ENCODE data around the gene PIF1.

The PIF1 gene, protein sequence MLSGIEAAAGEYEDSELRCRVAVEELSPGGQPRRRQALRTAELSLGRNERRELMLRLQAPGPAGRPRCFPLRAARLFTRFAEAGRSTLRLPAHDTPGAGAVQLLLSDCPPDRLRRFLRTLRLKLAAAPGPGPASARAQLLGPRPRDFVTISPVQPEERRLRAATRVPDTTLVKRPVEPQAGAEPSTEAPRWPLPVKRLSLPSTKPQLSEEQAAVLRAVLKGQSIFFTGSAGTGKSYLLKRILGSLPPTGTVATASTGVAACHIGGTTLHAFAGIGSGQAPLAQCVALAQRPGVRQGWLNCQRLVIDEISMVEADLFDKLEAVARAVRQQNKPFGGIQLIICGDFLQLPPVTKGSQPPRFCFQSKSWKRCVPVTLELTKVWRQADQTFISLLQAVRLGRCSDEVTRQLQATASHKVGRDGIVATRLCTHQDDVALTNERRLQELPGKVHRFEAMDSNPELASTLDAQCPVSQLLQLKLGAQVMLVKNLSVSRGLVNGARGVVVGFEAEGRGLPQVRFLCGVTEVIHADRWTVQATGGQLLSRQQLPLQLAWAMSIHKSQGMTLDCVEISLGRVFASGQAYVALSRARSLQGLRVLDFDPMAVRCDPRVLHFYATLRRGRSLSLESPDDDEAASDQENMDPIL

DNA sequence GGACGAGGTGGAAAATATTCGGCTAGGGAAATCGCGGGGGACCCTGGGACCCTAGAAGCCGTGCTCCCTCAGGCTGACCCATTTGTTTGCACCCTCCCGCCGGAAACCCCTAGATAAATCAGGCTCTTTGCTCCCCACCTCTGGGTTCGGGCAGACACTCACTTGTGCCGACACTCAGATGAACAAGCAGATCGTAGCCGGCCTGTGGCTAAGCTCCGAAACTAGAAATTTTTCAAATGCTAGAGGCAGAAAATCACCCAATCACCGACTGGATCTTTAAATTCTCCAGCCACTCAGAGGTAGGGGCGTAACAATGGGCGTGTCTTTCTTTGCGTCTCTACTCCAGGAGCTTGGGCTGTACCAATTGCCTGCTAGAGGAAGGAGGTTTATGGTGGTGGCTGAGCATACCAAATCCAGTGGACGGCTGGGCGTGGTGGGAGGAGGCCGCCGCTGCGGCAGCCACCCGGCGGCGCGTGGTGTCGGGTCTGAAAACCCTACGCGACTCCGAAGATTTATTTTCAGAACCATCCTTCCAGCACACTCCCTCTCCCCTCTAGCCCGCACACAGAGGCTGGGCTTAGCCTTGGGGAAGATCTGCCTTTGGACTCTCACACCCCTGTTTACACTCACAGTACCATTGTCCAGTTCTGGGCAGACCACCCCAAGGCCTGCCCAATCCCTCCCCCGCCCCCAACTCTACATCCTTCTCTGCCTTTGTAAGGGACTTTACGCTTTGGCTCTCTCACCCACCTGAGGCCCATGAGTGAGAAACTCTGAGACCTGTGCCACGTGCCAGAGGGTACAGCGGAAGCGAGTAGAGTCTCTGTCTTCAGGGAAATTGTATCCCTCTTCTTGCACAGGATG, at the start of gene PIF1:
Gene PIF1, minus strand, starts transcription at position 217 of the 864 bp plus-strand sequence. CDS start 1,312 bp downstream, outside the sequence.
- Histone ChIP-seq H3K27ac (peak within 1 kb of the TSS; percentile 60), H3K36me3 (replicated peaks) (no peaks in the 10 kb centered on the region), H3K4me3 (ENCODE audit: low read depth, low read length) (peak within 1 kb of the TSS; percentile 73), H3K27me3 (replicated peaks) (no peaks in the 10 kb centered on the region)
- in situ Hi-C loops (cut with HindIII; ENCODE audit: low pct_ligation_motif_present, low sequenced_read_pairs): no loop called here
- peak; percentile 99 for DNase-seq
- TF ChIP-seq, protein P1, sequence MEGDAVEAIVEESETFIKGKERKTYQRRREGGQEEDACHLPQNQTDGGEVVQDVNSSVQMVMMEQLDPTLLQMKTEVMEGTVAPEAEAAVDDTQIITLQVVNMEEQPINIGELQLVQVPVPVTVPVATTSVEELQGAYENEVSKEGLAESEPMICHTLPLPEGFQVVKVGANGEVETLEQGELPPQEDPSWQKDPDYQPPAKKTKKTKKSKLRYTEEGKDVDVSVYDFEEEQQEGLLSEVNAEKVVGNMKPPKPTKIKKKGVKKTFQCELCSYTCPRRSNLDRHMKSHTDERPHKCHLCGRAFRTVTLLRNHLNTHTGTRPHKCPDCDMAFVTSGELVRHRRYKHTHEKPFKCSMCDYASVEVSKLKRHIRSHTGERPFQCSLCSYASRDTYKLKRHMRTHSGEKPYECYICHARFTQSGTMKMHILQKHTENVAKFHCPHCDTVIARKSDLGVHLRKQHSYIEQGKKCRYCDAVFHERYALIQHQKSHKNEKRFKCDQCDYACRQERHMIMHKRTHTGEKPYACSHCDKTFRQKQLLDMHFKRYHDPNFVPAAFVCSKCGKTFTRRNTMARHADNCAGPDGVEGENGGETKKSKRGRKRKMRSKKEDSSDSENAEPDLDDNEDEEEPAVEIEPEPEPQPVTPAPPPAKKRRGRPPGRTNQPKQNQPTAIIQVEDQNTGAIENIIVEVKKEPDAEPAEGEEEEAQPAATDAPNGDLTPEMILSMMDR (IDR thresholded peaks at IDR 0.05; ENCODE audit: low read depth, low read length, missing control alignments): peak; percentile 4

DNA sequence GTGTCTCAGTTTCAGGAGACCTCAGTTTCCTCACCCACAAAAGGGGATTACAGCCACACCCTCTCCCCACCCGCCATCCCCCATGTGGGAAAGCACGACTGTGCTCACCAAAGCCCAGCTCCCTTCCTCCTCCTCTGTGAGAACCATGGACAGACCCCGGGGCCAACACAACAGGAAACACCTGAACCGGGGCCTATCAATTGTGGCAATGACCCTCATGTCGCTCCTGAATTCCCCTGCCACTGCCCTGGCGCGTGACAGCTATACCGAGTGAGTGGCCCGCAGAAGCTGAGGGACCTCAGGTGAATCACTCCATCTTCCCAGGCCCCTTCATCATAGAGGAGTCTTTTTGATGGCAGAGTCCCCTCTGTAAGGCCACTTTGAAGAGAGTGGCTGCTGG, 44.9 kb upstream of the PIF1 start:
- TF ChIP-seq, protein P1 (IDR thresholded peaks at IDR 0.05; ENCODE audit: low read depth, low read length, missing control alignments): no peak
- Histone ChIP-seq H3K27ac (no peak overlapping the region), H3K36me3 (replicated peaks) (peaks cover 15% of the 10 kb centered on the region), H3K27me3 (replicated peaks) (no peaks in the 10 kb centered on the region), H3K4me3 (ENCODE audit: low read depth, low read length) (no peak overlapping the region)
- in situ Hi-C loops (cut with HindIII; ENCODE audit: low pct_ligation_motif_present, low sequenced_read_pairs): no loop called here
- no peak for DNase-seq

DNA sequence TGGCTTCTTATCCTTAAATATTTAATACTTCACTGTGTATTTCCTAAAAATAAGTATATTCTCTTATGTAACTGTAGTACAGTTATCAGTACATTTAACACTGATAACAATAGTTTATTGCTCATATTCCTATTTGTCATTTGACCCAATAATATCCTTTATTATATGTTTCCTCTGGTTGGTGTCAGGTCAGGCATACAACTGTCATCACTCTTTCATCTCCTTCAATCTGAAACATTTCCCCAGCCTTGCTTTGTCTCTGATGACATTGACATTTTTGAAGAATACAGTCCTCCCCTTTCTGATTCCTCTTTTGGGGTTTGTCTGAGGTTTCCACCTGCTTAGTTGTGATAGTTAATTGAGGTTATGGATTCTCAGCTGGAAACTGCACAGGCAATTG, 44.1 kb upstream of the PIF1 start:
- TF ChIP-seq, protein P1 (IDR thresholded peaks at IDR 0.05; ENCODE audit: low read depth, low read length, missing control alignments): no peak
- Histone ChIP-seq H3K36me3 (replicated peaks) (peaks cover 21% of the 10 kb centered on the region), H3K27me3 (replicated peaks) (no peaks in the 10 kb centered on the region), H3K4me3 (ENCODE audit: low read depth, low read length) (no peak overlapping the region), H3K27ac (no peak overlapping the region)
- in situ Hi-C loops (cut with HindIII; ENCODE audit: low pct_ligation_motif_present, low sequenced_read_pairs): no loop called here
- DNase-seq: no peak

DNA sequence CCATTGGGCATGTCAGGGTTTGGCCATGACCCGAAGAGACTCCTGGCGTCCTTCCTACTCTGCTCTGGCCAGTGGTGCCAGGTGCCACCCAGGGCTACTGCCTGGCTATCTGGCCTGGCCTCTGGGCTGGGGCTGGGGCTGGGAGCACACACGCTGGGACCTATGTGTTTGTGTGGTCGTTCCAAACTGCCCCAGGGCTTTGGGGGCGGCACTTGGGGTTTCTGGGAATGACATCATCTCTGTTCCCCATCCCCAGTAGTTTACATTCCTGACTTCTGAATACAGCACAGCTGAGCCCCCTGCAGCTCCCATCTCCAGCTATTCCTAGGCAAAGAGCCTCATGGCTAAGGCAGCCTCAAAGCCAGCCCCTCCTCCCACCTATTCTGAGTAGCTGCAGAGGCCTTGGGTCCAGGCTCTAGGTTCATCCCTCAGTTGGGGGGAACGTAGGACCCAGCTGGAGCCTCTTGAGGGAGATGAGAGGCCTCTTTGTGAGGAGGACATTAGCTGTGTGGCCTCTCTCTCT, 40.6 kb upstream of the PIF1 start:
- in situ Hi-C loops (cut with HindIII; ENCODE audit: low pct_ligation_motif_present, low sequenced_read_pairs): no loop called here
- Histone ChIP-seq H3K36me3 (replicated peaks) (peaks cover 30% of the 10 kb centered on the region), H3K27ac (peak overlapping the region; percentile 61), H3K4me3 (ENCODE audit: low read depth, low read length) (no peak overlapping the region), H3K27me3 (replicated peaks) (no peaks in the 10 kb centered on the region)
- TF ChIP-seq, protein P1 (IDR thresholded peaks at IDR 0.05; ENCODE audit: low read depth, low read length, missing control alignments): no peak
- peak; percentile 80 for DNase-seq

- no peaks in the 10 kb centered on the region for H3K27me3 ChIP-seq (replicated peaks)
- in situ Hi-C loops (cut with HindIII; ENCODE audit: low pct_ligation_motif_present, low sequenced_read_pairs): no loop called here
- H3K27ac ChIP-seq: peak overlapping the region; percentile 61
- H3K4me3 ChIP-seq (ENCODE audit: low read depth, low read length): no peak overlapping the region
- TF ChIP-seq, protein P1 (IDR thresholded peaks at IDR 0.05; ENCODE audit: low read depth, low read length, missing control alignments): no peak
- DNase-seq: no peak
- peaks cover 37% of the 10 kb centered on the region for H3K36me3 ChIP-seq (replicated peaks)
These were observed 39.9 kb upstream of the PIF1 start for GRCh38 chr15:64865126-64865997.
